Stimulated activated CD4-positive, alpha-beta T cell treated with anti-CD3 and anti-CD28 coated beads, Interleukin-4, amount 100 ng/mL, for 4 hours (primary cell): ENCODE data around the gene ST7L.
A peak's percentile ranks its signal among the peaks of the same experiment; 100 is the strongest.

Experiments used
- DNase-seq, 2 experiments: peaks; one replicate each; pipeline ENCODE4 v3.0.0-alpha.2; 2020

The ST7L gene

DNA sequence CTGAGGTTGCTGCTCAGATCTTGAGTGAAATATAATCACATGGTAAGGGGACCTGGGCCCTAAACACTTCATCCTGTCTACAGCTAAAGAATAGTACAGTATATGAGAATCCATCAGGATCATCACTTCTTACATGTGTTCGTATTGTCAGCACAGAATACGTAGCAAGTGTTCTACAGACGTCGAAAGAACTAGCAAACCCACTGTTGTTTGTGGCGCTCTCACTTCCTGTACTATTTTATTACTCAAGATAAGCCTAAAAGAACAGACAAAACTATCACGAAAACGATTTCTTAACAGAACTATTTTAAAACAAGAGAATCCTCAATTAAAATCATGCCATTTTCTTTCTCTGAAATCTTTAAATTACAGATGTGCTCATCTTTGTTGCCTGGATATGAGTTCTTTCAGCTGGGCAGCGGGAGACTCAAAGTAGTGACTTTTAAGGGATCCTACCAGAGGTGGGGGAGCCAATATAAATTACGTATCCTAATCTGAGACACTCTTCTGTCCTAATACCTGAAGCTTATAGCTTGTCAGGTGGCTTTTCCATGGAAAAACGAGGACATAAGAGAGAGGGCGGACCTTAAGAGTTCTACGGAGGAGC, 724 bp downstream of the ST7L start:
- DNase-seq, result peak in 1 of 2 experiments; percentile 20

DNA sequence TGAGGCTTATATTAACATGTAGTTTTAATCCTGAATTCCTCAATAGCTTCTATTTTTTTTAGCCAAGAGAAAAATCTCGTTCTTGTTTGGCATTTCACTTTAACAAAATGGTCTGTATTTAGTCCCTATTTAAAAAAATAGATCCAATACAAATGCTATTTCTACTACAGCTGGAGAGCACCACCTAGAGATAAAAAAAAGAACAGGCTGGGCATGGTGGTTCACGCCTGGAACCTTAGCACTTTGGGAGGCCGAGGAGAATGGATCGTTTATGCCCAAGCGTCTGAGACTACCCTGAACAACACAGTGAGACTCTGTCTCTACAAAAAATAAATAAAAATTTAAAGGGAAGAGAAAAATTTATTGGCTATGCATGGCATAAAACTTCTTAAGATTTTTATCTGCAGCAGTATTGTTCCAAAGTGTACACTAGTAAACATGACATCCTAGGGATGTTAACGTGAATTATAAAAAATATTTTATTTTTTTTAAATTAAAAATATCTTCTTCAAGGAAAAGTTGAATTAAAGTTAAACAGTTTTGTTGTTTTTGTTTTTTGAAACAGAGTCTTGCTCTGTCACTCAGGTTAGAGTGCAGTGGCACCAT, 4.4 kb downstream of the ST7L start:
- no peak for DNase-seq

- DNase-seq, result no peak
These were observed 13.2 kb downstream of the ST7L start for GRCh38 chr1:112605633-112606327.

DNA sequence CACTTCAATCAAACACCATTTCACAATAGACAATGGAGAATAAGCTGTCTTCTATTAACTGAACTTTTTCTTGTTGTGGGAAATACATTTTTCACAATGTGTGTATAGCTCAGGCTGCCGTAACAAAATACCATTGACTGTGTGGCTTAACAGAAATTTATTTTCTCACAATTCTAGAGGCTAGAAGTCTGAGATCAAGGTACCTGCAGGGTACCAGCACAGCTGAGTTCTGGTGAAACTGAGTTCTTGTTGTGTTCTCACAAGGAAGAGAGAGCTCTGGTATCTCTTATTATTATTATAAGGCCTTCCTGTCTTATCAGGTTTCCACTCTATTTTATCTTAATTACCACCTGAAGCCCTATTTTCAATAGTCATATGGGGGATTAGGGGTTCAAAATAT, 15.4 kb downstream of the ST7L start:
- DNase-seq, result no peak

- no peak for DNase-seq
These were observed 15.9 kb downstream of the ST7L start for GRCh38 chr1:112603012-112603411.

- no peak for DNase-seq
These were observed 19.5 kb downstream of the ST7L start for GRCh38 chr1:112599477-112599876.

DNA sequence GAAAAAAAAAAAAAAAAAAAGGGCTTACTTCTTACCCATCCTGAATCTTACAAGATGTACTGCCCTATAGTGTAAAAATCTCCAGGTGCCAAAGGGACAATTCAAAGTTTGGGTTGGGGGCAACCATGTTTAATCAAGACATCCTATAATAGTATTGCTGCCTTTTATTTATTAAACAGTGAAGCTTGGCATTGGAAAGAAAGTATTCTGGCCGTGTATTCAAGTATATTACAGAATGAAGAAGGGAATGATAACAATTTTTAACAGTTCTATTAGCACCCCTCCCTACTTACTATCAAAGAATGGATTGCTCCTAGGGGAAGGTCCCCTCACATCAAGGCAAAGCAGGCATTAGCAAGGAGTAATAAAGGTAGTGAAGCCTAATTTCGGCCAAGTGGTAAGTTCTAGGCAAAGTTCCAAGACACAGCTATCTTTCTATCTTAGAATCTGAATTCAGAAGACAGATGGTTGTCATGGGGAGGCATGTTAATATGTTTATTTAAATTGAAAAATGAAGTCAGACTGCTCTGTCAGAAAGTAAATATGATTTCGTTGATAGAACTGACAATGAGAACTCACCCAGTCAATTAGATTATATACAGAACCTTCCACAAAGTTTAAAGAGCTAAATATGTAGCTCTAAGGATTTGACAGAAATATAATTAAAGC, 24.6 kb downstream of the ST7L start:
- no peak for DNase-seq

- DNase-seq, result no peak
These were observed 29.2 kb downstream of the ST7L start for GRCh38 chr1:112589766-112590165.

DNA sequence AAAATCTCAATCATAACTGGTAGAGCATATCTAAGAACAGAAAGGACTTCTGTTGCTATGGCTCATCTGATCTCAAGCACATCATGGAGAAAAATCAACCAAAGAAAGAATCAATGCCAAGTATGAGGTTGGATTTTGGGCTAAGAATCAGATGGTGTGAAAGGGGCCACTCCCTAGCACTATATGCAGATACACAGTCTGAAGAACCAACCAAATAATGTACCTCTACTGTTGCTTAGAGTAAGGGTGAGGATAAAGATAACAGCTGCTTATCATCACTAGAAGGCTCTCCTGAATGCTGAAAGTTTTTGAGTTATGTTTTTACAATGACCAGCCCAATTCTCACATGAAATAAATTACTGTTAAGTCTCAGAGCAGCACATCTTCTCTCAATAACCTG, 35.6 kb downstream of the ST7L start:
- no peak for DNase-seq

GRCh38 chr1:112581586-112582192, 37.3 kb downstream of the ST7L start:
- no peak for DNase-seq

DNA sequence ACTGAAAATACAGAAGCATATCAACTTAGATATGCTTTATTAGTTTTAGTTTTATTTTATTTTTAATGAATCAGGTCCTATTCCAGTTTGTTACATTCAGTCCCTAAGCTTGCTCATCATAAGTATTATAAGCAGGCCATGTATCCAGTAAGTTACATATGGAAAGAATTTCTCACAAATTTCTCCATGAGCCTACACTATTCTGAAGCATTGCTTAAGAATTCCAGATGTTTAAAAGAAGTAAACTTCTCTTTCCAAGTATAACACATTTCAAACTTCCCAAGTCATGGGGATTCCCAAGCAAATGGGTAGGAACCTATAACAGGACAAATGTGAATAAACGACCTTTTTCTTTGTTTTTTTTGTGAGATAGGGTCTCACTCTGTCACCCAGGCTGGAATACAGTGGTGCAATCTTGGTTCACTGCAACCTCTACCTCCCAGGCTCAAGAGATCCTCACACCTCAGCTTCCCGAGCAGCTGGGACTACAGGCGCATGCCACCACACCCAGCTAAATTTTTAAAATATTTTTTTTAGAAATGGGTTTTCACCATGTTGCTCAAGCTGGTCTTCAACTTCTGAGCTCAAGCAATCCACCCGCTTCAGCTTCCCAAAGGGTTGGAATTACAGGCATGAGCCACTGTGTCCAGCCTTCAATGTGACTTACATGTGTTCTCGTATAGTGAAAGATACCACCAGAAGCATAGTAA, 39.0 kb downstream of the ST7L start:
- DNase-seq, result no peak

DNA sequence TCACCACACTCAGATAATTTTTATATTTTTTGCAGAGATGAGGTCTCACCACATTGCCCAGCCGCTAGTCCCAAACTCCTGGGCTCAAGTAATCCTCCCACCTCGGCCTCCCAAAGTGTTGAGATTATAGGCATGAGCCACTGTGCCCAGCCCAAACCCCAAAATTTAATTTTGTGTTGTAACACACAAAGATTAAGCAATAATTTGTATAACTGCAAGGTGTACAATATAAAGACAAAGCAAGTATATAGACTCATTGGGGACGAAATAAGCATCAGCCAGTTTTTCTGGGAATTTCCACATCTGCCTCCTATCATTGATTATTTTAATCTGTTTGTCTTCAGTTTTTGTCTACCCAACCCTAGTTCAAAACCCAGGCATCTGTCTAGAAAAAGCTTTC, 42.7 kb downstream of the ST7L start:
- DNase-seq, result no peak

DNA sequence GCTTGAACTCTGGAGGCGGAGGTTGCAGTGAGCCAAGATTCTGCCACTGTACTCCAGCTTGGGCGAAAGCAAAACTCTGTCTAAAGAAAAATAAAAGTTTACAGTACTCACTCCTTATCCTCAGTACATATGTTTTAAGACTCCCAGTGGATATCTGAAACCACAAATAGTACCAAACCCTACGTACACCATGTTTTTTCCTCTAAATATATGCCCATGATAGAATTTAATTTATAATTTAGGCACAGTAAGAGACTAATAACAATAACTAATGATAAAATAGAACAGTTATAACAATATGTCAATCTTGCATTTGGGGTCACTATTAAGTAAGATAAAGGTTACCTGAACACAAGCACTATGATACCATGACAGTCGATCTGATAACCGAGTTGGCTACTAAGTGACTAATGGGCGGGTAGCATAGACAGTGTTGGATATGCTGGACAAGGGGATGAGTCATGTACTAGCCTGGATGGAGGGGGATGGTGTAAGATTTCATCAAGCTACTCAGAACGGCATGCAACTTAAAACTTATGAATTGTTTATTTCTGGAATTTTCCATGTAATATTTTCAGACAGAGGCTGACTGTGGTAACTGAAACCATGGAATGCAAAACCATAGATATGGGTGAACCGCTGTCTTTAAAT, 43.7 kb downstream of the ST7L start:
- DNase-seq, result no peak

GRCh38 chr1:112565800-112566199, 53.1 kb downstream of the ST7L start:
- no peak for DNase-seq

- DNase-seq, result no peak
These were observed 54.9 kb downstream of the ST7L start for GRCh38 chr1:112564081-112564480.

GRCh38 chr1:112563341-112563740, 55.6 kb downstream of the ST7L start:
- no peak for DNase-seq

DNA sequence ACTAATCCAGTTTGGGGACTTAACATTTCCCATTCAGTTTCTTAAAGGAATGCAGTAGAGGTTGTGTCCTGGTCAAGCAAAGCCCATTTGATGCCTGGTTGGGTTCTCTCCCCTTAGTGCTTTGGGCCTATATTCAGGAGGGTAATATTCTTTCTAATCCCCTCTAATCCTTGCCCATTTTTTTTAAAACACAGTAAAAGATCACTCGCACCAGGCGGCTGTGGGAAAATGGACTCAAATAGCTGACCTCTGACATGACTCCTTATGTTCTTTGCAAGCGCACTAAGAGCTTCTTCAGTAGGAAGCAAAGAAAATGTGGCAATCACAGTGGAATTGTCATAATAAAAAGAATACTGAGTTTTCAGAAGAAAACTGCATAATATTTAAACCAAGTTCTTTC, 60.3 kb downstream of the ST7L start:
- no peak for DNase-seq

- no peak for DNase-seq
These were observed 61.6 kb downstream of the ST7L start for GRCh38 chr1:112557385-112557784.

DNA sequence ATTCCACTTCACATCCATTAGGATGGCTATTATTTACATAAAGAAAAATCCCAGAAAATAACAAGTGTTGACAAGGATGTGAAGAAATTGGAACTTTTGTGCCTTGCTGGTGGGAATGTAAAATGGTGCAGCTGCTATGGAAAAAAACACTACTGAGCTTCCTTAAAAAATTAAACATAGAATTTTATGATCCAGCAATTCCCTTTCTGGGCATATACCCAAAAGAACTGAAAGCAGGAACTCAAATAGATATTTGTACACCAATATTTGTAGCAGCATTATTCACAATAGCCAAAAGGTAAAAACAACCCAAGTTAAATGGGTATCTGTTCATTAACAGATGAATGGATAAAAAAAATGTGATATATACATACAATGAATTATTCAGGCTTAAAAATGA, 64.5 kb downstream of the ST7L start:
- DNase-seq, result no peak

- DNase-seq, result no peak
These were observed 69.4 kb downstream of the ST7L start for GRCh38 chr1:112549590-112549989.

- DNase-seq, result no peak
These were observed 70.4 kb downstream of the ST7L start for GRCh38 chr1:112548547-112548946.

- no peak for DNase-seq
These were observed 72.9 kb downstream of the ST7L start for GRCh38 chr1:112546076-112546475.
